Fibroblast of skin of right quadriceps (primary cell): ENCODE measurements around the gene EXO1.
"Not testable (repeated sequence)": the region's sequence is repeated elsewhere in the genome, so short reads cannot be mapped to it uniquely, and the experiment has no call there.

Source experiments
- DNase-seq: peaks from one replicate; pipeline ENCODE4 v3.0.0-alpha.2; 2013

Gene EXO1

GRCh38 chr1:241847796-241848685, at the start of gene EXO1:
Gene EXO1 (plus strand): TSS chr1:241848204. CDS start chr1:241850426, 2,222 bp downstream.
- peak; percentile 92 for DNase-seq

- DNase-seq, result no peak
These were observed 48.6 kb upstream of the EXO1 start for GRCh38 chr1:241799416-241799815.

- DNase-seq, result no peak
These were observed 47.4 kb upstream of the EXO1 start for GRCh38 chr1:241800640-241801039.

GRCh38 chr1:241802863-241803262, 45.1 kb upstream of the EXO1 start:
- DNase-seq, result no peak

- not testable (repeated sequence) for DNase-seq
These were observed 43.3 kb upstream of the EXO1 start for GRCh38 chr1:241804706-241805105.

GRCh38 chr1:241808265-241808664, 39.7 kb upstream of the EXO1 start:
- DNase-seq, result no peak

- no peak for DNase-seq
These were observed 37.1 kb upstream of the EXO1 start for GRCh38 chr1:241810769-241811405.

- DNase-seq, result no peak
These were observed 34.2 kb upstream of the EXO1 start for GRCh38 chr1:241813768-241814320.

- peak; percentile 45 for DNase-seq
These were observed 32.0 kb upstream of the EXO1 start for GRCh38 chr1:241816008-241816407.

- peak; percentile 88 for DNase-seq
These were observed 30.6 kb upstream of the EXO1 start for GRCh38 chr1:241817331-241817792.

- DNase-seq, result no peak
These were observed 29.9 kb upstream of the EXO1 start for GRCh38 chr1:241817956-241818612.

GRCh38 chr1:241819340-241819866, 28.6 kb upstream of the EXO1 start:
- no peak for DNase-seq

GRCh38 chr1:241821363-241821762, 26.6 kb upstream of the EXO1 start:
- peak; percentile 70 for DNase-seq

GRCh38 chr1:241822846-241823245, 25.2 kb upstream of the EXO1 start:
- peak; percentile 13 for DNase-seq

- DNase-seq, result no peak
These were observed 24.1 kb upstream of the EXO1 start for GRCh38 chr1:241823925-241824324.

GRCh38 chr1:241825581-241825980, 22.4 kb upstream of the EXO1 start:
- no peak for DNase-seq

- DNase-seq, result not testable (repeated sequence)
These were observed 21.4 kb upstream of the EXO1 start for GRCh38 chr1:241826613-241827012.

GRCh38 chr1:241827264-241827663, 20.7 kb upstream of the EXO1 start:
- DNase-seq, result no peak

- peak; percentile 76 for DNase-seq
These were observed 19.5 kb upstream of the EXO1 start for GRCh38 chr1:241828463-241829021.

GRCh38 chr1:241829468-241829867, 18.5 kb upstream of the EXO1 start:
- DNase-seq, result no peak

- DNase-seq, result peak; percentile 52
These were observed 13.1 kb upstream of the EXO1 start for GRCh38 chr1:241834733-241835377.

- DNase-seq, result no peak
These were observed 11.1 kb upstream of the EXO1 start for GRCh38 chr1:241836941-241837340.
